ENCODE measurements around the gene SMOC1.

Gene SMOC1

GRCh38 chr14:70050136-70050535 is 170.9 kb downstream of the SMOC1 start:
- no peak for DNase-seq

GRCh38 chr14:70052990-70053389 is 173.8 kb downstream of the SMOC1 start:
- peak in 1 of 2 experiments; percentile 52 for DNase-seq

- no peak for DNase-seq
Measured at GRCh38 chr14:70057519-70058136, 178.4 kb downstream of the SMOC1 start.

GRCh38 chr14:70059545-70059944 is 180.3 kb downstream of the SMOC1 start:
- no peak for DNase-seq

GRCh38 chr14:70061108-70061507 is 181.9 kb downstream of the SMOC1 start:
- no peak for DNase-seq

- no peak for DNase-seq
Measured at GRCh38 chr14:70064136-70064865, 185.1 kb downstream of the SMOC1 start.

GRCh38 chr14:70067810-70068209 is 188.6 kb downstream of the SMOC1 start:
- DNase-seq: no peak

GRCh38 chr14:70069186-70069585 is 190.0 kb downstream of the SMOC1 start:
- DNase-seq: no peak

- DNase-seq: peak; percentile 49
Measured at GRCh38 chr14:70073924-70074566, 194.8 kb downstream of the SMOC1 start.

- DNase-seq: no peak
Measured at GRCh38 chr14:70077005-70077404, 197.8 kb downstream of the SMOC1 start.

GRCh38 chr14:70077720-70078119 is 198.5 kb downstream of the SMOC1 start:
- DNase-seq: no peak

- no peak for DNase-seq
Measured at GRCh38 chr14:70078329-70078728, 199.1 kb downstream of the SMOC1 start.

GRCh38 chr14:70080076-70080475 is 200.9 kb downstream of the SMOC1 start:
- no peak for DNase-seq

Measured in Kasumi-1 (cell line).